Transverse colon (tissue), 4 donors: ENCODE measurements around the gene MPL.

Experiments used
- CTCF ChIP-seq, 5 experiments: fragments of 200-600 bp in 3 of 5; fragments of 450-650 bp in 2 of 5; sonication (generic) in 3 of 5; IDR thresholded peaks; 1 replicate in 2 of 5; 2 replicates in 3 of 5; pipeline ENCODE4 v1.5.1; 2016 to 2017; ENCODE audit warnings: antibody characterized with exemption in 5 of 5, inconsistent platforms in 3 of 5, mild to moderate bottlenecking in 2 of 5, moderate library complexity in 1 of 5
- POLR2AphosphoS5 ChIP-seq, 3 donors: sonication (generic); formaldehyde crosslinking; IDR thresholded peaks; one replicate each; pipeline ENCODE4 v1.6.1; 2016; ENCODE audit warnings: antibody characterized with exemption in 3 of 3

GRCh38 chr1:43325381-43325780 is 12.2 kb upstream of the MPL start:
- TF ChIP-seq CTCF (IDR thresholded peaks at IDR 0.05) (no peak), POLR2AphosphoS5 (IDR thresholded peaks at IDR 0.05) (no peak)
